Heart left ventricle (tissue), 16 donors: ENCODE measurements around the gene MAPK8. TPM values are rescaled to one million over a fixed set of nuclear protein-coding genes. Genes with fewer than 3 reads are reported as not detected.

Source experiments
- ATAC-seq, 4 donors: fragments of 200-7000 bp; cut with Tn5 transposase; one replicate each; pipeline ENCODE4 v1.9.1; 2020 to 2022; ENCODE audit warnings: moderate library complexity in 4 of 4, mild to moderate bottlenecking in 3 of 4, moderate number of reproducible peaks in 1 of 4
- DNase-seq, 5 donors: peaks; one replicate each; pipeline ENCODE4 v3.0.0-alpha.2; 2020
- H3K27ac ChIP-seq, 12 donors: fragments of 200-600 bp; sonication (generic) in 4 of 12; one replicate each; pipeline versions ENCODE4 v1.5.0 to v1.8.0; 2016 to 2022; ENCODE audit warnings: mild to moderate bottlenecking in 2 of 12
- H3K27me3 ChIP-seq, 9 donors: fragments of 200-600 bp; sonication (generic) in 2 of 9; one replicate each; pipeline versions ENCODE4 v1.5.1 to v1.8.0; 2016 to 2022; ENCODE audit warnings: mild to moderate bottlenecking in 3 of 9
- H3K36me3 ChIP-seq, 9 donors: fragments of 200-600 bp; sonication (generic) in 2 of 9; one replicate each; pipeline versions ENCODE4 v1.5.0 to v1.8.0; 2018 to 2022; ENCODE audit warnings: mild to moderate bottlenecking in 2 of 9
- H3K4me1 ChIP-seq, 12 donors: fragments of 200-600 bp; sonication (generic) in 4 of 12; one replicate each; pipeline versions ENCODE4 v1.5.0 to v1.8.0; 2016 to 2022; ENCODE audit warnings: mild to moderate bottlenecking in 3 of 12
- H3K4me3 ChIP-seq, 12 donors: fragments of 200-600 bp; sonication (generic) in 4 of 12; one replicate each; pipeline versions ENCODE4 v1.5.0 to v1.8.0; 2017 to 2022; ENCODE audit warnings: mild to moderate bottlenecking in 9 of 12, moderate library complexity in 4 of 12
- H3K9me3 ChIP-seq, 12 donors: fragments of 200-600 bp; sonication (generic) in 4 of 12; one replicate each; pipeline versions ENCODE4 v1.5.0 to v1.8.0; 2016 to 2022; ENCODE audit warnings: mild to moderate bottlenecking in 1 of 12
- POLR2A ChIP-seq, 2 donors: fragments of 450-650 bp; IDR thresholded peaks; one replicate each; pipeline ENCODE4 v1.6.1; 2017; ENCODE audit warnings: antibody characterized with exemption in 2 of 2, mild to moderate bottlenecking in 2 of 2, moderate library complexity in 2 of 2
- WGBS, 4 donors: extraction: QIAGEN DNeasy Blood & Tissue Kit in 2 of 4; methylation state at CpG; one replicate each; pipeline versions ENCODE4 v1.1.5 to v1.1.7; 2013 to 2018; 5-methylcytosine and 5-hydroxymethylcytosine counted together
- intact Hi-C, 10 donors: fragments of 100-400 bp; cut with DNase I; formaldehyde crosslinking; loops; one replicate each; pipeline versions ENCODE4 v1.11.1 to v1.14.2; 2022
- polyA plus RNA-seq, 2 donors: library from polyadenylated mRNA; stranded (reverse); fragments of 200-250 nt; gene quantifications; one replicate each; pipeline ENCODE4 v1.2.3, GENCODE V29; 2013
- total RNA-seq, 9 donors: library from RNA; depleted of rRNA in 2 of 9; stranded (reverse); fragments of >200 nt in 2 of 9; fragmentation: NEBNext Ultra II Directional in 3 of 9; extraction: Animal tissue kit (Norgen Biotek cat#: 25700) in 3 of 9; gene quantifications; one replicate each; pipeline versions ENCODE4 v1.1.0 to v1.2.4, GENCODE V29; 2016 to 2023
- TF ChIP-seq, protein P1 (sequence below), 12 donors: fragments of 200-600 bp; sonication (generic) in 4 of 12; IDR thresholded peaks; one replicate each; pipeline versions ENCODE4 v1.5.0 to v1.8.0; 2018 to 2022; ENCODE audit warnings: antibody characterized with exemption in 12 of 12, mild to moderate bottlenecking in 5 of 12
- donor health status: ischemic (EF 13 %, LVEDD 7.1; RV severe dilation, severe dysfunction).
- donor health status: healthy with polysubstance abuse.
- donor health status: DM: no; HTN: yes; CAD: no.
- donor health status: DM: no; HTN: no; CAD: no.
- donor health status: ischemic (EF 25% LVEDD 6.9; RV normal size, moderate dysfunction).
- donor health status: ischemic (EF 25% LVEDD 5.7; RV mildly dilated, moderate dysfunction).
- donor health status: healthy.
- donor health status: DM: yes; HTN: yes; CAD: no.
- donor health status: ischemic (EF 35%, LVEDD 5.7; RV mildly dilated, moderate dysfunction).
- donor health status: nonischemic (EF 11% LVEDD 7.7; RV severe dilation, severe dysfunction).
- donor health status: DM: yes; HTN: yes; CAD: no.
- donor health status: PGD.
- donor health status: ischemic (EF 29% LVEDD 5.4; RV normal size, mild dysfunction).
- donor health status: nonischemic (EF 23%, LVEDD 6.1; RV moderate dilation, normal function).

Gene MAPK8
- total and polyA plus RNA-seq, 11 donors: 4.2 to 36.8 (median 31.0) TPM

DNA sequence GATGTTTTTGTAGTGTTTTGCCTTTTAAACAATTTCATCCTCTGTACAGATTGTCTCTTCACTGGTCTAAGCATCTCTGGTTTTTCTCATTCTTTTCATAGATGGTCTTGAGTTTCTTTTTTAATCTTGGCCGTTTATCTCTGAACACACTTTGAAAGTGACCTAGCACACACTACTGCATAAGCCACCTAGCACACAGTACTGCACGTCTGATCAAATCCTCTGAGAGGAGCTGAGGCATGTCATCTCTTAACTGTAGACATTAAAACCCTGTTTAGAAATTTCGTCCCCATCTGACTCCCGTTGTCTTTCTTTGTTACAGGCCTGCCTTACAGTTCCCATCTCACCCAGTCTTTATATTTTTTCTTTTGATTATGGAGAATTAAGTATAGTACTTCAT is 100.2 kb downstream of the MAPK8 start:
- no peaks in the 10 kb centered on the region for H3K27me3 ChIP-seq
- H3K27ac ChIP-seq: no peak overlapping the region
- TF ChIP-seq POLR2A (IDR thresholded peaks at IDR 0.05): no peak
- TF ChIP-seq, protein P1, sequence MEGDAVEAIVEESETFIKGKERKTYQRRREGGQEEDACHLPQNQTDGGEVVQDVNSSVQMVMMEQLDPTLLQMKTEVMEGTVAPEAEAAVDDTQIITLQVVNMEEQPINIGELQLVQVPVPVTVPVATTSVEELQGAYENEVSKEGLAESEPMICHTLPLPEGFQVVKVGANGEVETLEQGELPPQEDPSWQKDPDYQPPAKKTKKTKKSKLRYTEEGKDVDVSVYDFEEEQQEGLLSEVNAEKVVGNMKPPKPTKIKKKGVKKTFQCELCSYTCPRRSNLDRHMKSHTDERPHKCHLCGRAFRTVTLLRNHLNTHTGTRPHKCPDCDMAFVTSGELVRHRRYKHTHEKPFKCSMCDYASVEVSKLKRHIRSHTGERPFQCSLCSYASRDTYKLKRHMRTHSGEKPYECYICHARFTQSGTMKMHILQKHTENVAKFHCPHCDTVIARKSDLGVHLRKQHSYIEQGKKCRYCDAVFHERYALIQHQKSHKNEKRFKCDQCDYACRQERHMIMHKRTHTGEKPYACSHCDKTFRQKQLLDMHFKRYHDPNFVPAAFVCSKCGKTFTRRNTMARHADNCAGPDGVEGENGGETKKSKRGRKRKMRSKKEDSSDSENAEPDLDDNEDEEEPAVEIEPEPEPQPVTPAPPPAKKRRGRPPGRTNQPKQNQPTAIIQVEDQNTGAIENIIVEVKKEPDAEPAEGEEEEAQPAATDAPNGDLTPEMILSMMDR (IDR thresholded peaks at IDR 0.05): no peak
- peaks cover 0 to 4% (median 0%) of the 10 kb centered on the region in 12 donors for H3K9me3 ChIP-seq
- intact Hi-C loops: no loop called here
- peaks cover 0 to 7% (median 0%) of the 10 kb centered on the region in 12 donors for H3K4me1 ChIP-seq
- peaks cover 0 to 41% (median 11%) of the 10 kb centered on the region in 9 donors for H3K36me3 ChIP-seq
- ATAC-seq (no peak), DNase-seq (no peak)
- H3K4me3 ChIP-seq: no peak overlapping the region
- WGBS, 4 donors: 87 to 95% (median 90%) methylated on average over 4 of the region's 4 CpGs

DNA sequence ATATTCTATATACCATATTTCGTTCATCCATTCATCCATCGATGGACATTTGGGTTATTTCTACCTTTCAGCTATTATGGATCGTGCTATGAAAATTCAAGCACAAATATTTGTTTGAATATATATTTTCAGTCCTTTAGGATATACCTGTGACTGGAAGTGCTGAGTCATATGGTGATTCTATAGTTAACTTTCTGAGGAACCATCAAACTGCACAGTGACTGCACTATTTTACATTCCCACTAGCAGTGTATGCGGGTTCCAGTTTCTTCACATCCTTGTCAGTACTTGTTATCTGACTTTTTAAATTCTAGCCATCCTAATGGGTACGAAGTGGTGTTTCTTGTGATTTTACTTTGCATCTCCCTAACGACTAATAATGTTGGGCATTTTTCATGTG is 104.0 kb downstream of the MAPK8 start:
- 95 to 98% (median 98%) methylated on average over 6 of the region's 6 CpGs for WGBS, 4 donors
- no peak for ATAC-seq
- Histone ChIP-seq H3K27ac (no peak overlapping the region), H3K4me1 (peaks cover 0 to 7% (median 0%) of the 10 kb centered on the region in 12 donors), H3K27me3 (no peaks in the 10 kb centered on the region), H3K4me3 (no peak overlapping the region), H3K9me3 (peaks cover 0 to 19% (median 9%) of the 10 kb centered on the region in 12 donors), H3K36me3 (peaks cover 0 to 41% (median 21%) of the 10 kb centered on the region in 9 donors)
- TF ChIP-seq, protein P1 (IDR thresholded peaks at IDR 0.05): no peak
- TF ChIP-seq POLR2A (IDR thresholded peaks at IDR 0.05): no peak
- DNase-seq: no peak
- intact Hi-C loops: loop anchor here in 1 of 10 donors (10.0 kb wide), 1 partner anchor 46 kb away; no protein-coding TSS in a partner anchor

- peaks cover 0 to 39% (median 21%) of the 10 kb centered on the region in 9 donors for H3K36me3 ChIP-seq
- H3K9me3 ChIP-seq: peaks cover 0 to 19% (median 9%) of the 10 kb centered on the region in 12 donors
- TF ChIP-seq, protein P1 (IDR thresholded peaks at IDR 0.05): no peak
- TF ChIP-seq POLR2A (IDR thresholded peaks at IDR 0.05): no peak
- H3K27ac ChIP-seq: no peak overlapping the region
- no peak overlapping the region for H3K4me3 ChIP-seq
- no peak for DNase-seq
- ATAC-seq: no peak
- 94 to 98% (median 97%) methylated on average over 2 of the region's 2 CpGs for WGBS, 4 donors
- peaks cover 0 to 5% (median 0%) of the 10 kb centered on the region in 12 donors for H3K4me1 ChIP-seq
- no peaks in the 10 kb centered on the region for H3K27me3 ChIP-seq
- intact Hi-C loops: loop anchor here in 1 of 10 donors (10.0 kb wide), 1 partner anchor 47 kb away; no protein-coding TSS in a partner anchor
These were observed 105.0 kb downstream of the MAPK8 start for GRCh38 chr10:48411510-48411909.

DNA sequence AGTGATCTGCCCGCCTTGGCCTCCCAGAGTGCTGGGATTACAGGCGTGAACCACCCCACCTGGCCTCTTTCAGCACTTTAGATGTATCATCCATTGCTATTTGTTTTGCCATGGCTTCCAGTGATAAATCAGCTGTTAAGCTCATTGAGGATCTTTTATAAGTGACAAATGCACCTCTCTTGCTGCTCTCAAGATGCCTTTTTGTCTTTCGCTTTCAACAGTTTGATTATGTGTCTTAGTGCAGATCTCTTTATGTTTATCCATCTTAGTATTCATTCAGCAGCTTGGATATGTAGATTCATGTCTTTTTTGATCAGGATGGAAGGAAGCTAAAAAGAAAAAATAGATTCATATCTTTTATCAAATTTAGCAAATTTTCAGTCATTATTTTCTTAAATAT is 105.6 kb downstream of the MAPK8 start:
- DNase-seq (no peak), ATAC-seq (no peak)
- no peak for TF ChIP-seq POLR2A (IDR thresholded peaks at IDR 0.05)
- TF ChIP-seq, protein P1 (IDR thresholded peaks at IDR 0.05): no peak
- H3K4me3 ChIP-seq: no peak overlapping the region
- peaks cover 0 to 39% (median 21%) of the 10 kb centered on the region in 9 donors for H3K36me3 ChIP-seq
- no peak overlapping the region for H3K27ac ChIP-seq
- WGBS, 4 donors: 96 to 98% (median 98%) methylated on average over 3 of the region's 3 CpGs
- H3K9me3 ChIP-seq: peaks cover 0 to 19% (median 9%) of the 10 kb centered on the region in 12 donors
- no peaks in the 10 kb centered on the region for H3K27me3 ChIP-seq
- intact Hi-C loops: loop anchor here in 1 of 10 donors (10.0 kb wide), 1 partner anchor 47 kb away; no protein-coding TSS in a partner anchor
- peaks cover 0 to 3% (median 0%) of the 10 kb centered on the region in 12 donors for H3K4me1 ChIP-seq
